Measurements from ENCODE around the gene XXYLT1. TPM values are rescaled to one million over a fixed set of nuclear protein-coding genes. Genes with fewer than 3 reads are reported as not detected.

The XXYLT1 gene
- total and polyA plus RNA-seq, 12 donors = 2.2 to 7.2 (median 3.6) TPM

DNA sequence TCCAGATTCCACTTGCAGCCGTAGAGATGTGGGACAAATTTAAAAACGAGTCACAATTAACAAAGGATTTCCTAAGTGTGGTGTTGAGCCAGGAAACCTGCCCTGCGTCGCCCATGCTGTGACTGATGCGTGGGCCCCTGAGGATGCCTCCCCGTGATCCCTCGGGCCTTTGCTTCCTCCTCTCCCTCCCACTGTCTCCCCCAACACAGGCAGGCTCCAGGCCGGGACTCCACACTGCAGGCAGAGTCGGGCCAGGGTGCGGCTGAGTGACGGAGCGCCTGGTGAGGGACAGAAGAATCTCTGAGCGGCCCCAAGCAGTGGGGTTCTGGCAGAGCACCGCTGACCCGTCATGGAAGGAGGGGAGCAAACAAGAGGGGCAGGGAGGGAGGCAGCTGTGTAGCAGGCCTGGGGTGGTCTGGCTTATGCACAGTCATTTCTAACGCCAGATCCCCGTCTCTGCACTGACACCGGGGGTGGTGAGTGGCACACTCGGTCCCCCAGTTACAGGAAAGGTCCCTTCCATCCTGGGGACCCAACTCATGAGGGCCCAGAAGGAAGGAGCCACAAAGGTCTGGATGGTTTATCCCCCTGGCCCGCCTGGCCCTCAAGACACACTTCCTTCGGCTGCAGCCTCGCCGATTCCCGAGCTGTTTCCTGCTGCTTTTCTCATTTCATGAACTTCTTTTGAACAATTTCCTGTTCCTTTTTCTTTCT lies 91.0 kb downstream of the XXYLT1 start:
- no peaks in the 10 kb centered on the region for H3K27me3 ChIP-seq
- peaks cover 0 to 4% (median 0%) of the 10 kb centered on the region in 9 donors for H3K36me3 ChIP-seq
- intact Hi-C loops (cut with DNase I) = loop anchor here in 1 of 10 donors (10.0 kb wide), 1 partner anchor 55 kb away; no protein-coding TSS in a partner anchor
- ATAC-seq (peak; percentile 57 to 84 (median 66)), DNase-seq (peak; percentile 42 to 64)
- TF ChIP-seq, protein P1, sequence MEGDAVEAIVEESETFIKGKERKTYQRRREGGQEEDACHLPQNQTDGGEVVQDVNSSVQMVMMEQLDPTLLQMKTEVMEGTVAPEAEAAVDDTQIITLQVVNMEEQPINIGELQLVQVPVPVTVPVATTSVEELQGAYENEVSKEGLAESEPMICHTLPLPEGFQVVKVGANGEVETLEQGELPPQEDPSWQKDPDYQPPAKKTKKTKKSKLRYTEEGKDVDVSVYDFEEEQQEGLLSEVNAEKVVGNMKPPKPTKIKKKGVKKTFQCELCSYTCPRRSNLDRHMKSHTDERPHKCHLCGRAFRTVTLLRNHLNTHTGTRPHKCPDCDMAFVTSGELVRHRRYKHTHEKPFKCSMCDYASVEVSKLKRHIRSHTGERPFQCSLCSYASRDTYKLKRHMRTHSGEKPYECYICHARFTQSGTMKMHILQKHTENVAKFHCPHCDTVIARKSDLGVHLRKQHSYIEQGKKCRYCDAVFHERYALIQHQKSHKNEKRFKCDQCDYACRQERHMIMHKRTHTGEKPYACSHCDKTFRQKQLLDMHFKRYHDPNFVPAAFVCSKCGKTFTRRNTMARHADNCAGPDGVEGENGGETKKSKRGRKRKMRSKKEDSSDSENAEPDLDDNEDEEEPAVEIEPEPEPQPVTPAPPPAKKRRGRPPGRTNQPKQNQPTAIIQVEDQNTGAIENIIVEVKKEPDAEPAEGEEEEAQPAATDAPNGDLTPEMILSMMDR (IDR thresholded peaks at IDR 0.05) = no peak
- peaks cover 26 to 80% (median 66%) of the 10 kb centered on the region in 9 donors for H3K4me1 ChIP-seq
- H3K27ac ChIP-seq = peak overlapping the region; percentile 16 to 90 (median 80)
- H3K4me3 ChIP-seq = no peak overlapping the region
- H3K9me3 ChIP-seq = no peaks in the 10 kb centered on the region
- 43 to 68% methylated on average over 24 of the region's 24 CpGs for WGBS, 2 donors

DNA sequence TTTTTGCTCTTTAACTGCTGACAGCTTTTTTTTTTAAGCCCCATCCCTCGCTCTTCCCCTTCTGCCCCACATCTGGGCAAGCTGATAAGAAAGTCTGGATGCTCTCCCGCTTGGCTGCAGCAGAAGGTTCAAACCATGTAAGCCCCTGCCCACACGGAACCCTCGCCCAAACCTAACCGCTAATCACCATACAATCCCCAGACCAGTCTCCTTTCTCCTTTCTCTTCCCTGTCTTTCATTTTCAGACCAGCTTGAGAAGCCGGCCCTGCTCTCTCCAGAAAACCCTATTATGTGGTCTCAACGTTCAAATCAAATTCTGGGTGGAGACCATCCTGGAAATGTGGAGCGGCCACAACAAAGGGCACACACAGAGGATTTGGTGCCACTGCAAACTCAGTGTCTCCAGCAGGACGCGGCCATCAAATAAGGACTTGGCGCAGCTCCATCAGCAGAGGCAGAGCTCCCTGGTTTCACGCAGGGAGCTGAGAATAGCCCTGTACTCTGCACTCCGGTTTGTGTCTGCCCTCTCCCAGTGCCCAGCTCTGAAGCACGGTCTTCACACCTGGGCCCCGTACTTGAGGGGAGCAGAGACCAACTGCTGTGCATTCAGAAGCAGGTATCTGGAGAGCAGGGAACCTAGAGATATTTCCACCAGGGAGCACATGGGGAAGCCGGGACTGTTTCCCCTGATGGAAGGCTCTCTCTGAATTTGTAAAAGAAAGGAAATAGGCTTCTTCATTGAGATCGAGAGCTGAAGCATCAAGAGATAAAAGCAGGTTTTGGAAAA lies 92.6 kb downstream of the XXYLT1 start:
- ATAC-seq (peak; percentile 37 to 71 (median 48)), DNase-seq (peak; percentile 56 to 65)
- intact Hi-C loops (cut with DNase I) = loop anchor here in 1 of 10 donors (10.0 kb wide), 1 partner anchor 56 kb away; no protein-coding TSS in a partner anchor
- H3K9me3 ChIP-seq = no peaks in the 10 kb centered on the region
- WGBS, 2 donors = 34 to 39% methylated on average over 17 of the region's 17 CpGs
- TF ChIP-seq, protein P1 (IDR thresholded peaks at IDR 0.05) = no peak
- H3K36me3 ChIP-seq = peaks cover 0 to 4% (median 0%) of the 10 kb centered on the region in 9 donors
- peak overlapping the region in 9 of 10 donors; percentile 71 to 90 (median 81) for H3K27ac ChIP-seq
- H3K27me3 ChIP-seq = no peaks in the 10 kb centered on the region
- peaks cover 26 to 77% (median 63%) of the 10 kb centered on the region in 9 donors for H3K4me1 ChIP-seq
- peak overlapping the region in 4 of 10 donors; percentile 11 to 28 (median 18) for H3K4me3 ChIP-seq

DNA sequence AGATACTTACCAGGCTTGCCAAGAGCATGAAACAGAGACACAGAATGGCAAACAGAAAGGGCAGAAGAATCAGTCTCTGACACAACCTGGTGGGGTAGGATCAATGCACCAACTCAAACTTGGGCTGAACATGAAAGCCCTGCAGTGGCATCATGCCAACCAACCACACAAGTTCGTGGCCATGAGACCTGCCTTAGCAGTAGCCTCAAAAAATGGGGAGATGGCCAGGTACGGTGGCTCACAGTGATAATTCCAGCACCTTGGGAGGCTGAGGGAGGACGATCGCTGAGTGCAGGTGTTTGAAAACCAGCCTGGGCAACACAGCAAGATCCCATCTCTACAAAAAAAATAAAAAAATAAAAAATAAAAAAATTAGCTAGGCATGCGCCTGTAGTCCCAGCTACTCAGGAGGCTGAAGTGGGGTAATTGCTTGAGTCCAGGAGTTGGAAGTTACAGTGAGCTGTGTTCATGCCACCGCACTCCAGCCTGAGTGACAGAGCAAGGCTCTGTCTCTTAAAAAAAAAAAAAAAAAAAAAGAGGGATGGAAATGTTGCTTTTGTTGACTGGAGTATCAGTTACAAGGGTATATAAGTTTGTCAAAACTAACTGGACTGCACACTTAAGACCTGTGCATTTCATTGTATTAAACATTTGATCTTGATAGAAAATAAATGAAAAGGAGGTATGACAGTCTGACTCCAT lies 93.4 kb downstream of the XXYLT1 start:
- WGBS, 2 donors = 95 to 96% methylated on average over 6 of the region's 6 CpGs
- Histone ChIP-seq H3K27ac (peak overlapping the region in 7 of 10 donors; percentile 71 to 90 (median 81)), H3K36me3 (peaks cover 0 to 4% (median 0%) of the 10 kb centered on the region in 9 donors), H3K27me3 (no peaks in the 10 kb centered on the region), H3K4me3 (peak overlapping the region in 3 of 10 donors; percentile 14 to 28 (median 22)), H3K9me3 (no peaks in the 10 kb centered on the region), H3K4me1 (peaks cover 26 to 77% (median 60%) of the 10 kb centered on the region in 9 donors)
- TF ChIP-seq, protein P1 (IDR thresholded peaks at IDR 0.05) = no peak
- no peak for ATAC-seq
- intact Hi-C loops (cut with DNase I) = loop anchor here in 1 of 10 donors (10.0 kb wide), 1 partner anchor 57 kb away; no protein-coding TSS in a partner anchor
- no peak for DNase-seq
